Stimulated activated effector memory CD8-positive, alpha-beta T cell treated with anti-CD3 and anti-CD28 coated beads, Interleukin-12 subunit alpha, Interleukin-12 subunit beta, amount 100 ng/mL, for 72 hours (primary cell): ENCODE results near the gene TAGAP.

Source experiments
- ATAC-seq: fragments of 150-1000 bp; cut with Tn5 transposase; 2 replicates; pipeline ENCODE4 v1.10.0; 2021
- DNase-seq, 2 donors: peaks; one replicate each; pipeline ENCODE4 v3.0.0; 2021 to 2022; ENCODE audit warnings: low spot score in 2 of 2
- H3K27ac Mint-ChIP-seq: one replicate; pipeline ENCODE4 v1.8.0; 2022; ENCODE audit warnings: mild to moderate bottlenecking, mixed read lengths
- H3K36me3 Mint-ChIP-seq: one replicate; pipeline ENCODE4 v1.8.0; 2022; ENCODE audit warnings: mild to moderate bottlenecking, mixed read lengths
- H3K4me1 Mint-ChIP-seq: one replicate; pipeline ENCODE4 v1.8.0; 2022; ENCODE audit warnings: mixed read lengths
- H3K4me3 Mint-ChIP-seq: one replicate; pipeline ENCODE4 v1.8.0; 2022; ENCODE audit warnings: mild to moderate bottlenecking, mixed read lengths
- H3K9me3 Mint-ChIP-seq: one replicate; pipeline ENCODE4 v1.8.0; 2022; ENCODE audit warnings: mixed read lengths

The TAGAP gene

GRCh38 chr6:159044899-159045727, at the start of gene TAGAP:
Gene TAGAP (minus strand): TSS chr6:159044991. CDS start chr6:159044146, 845 bp downstream.
- no peaks in the 10 kb centered on the region for H3K9me3 Mint-ChIP-seq
- peak in 1 of 2 donors; percentile 88 for DNase-seq
- H3K4me3 Mint-ChIP-seq: peak within 1 kb of the TSS; percentile 84
- H3K36me3 Mint-ChIP-seq: peaks cover 54% of the 10 kb centered on the region
- H3K4me1 Mint-ChIP-seq: peaks cover 49% of the 10 kb centered on the region
- ATAC-seq: peak; percentile 91
- peak within 1 kb of the TSS; percentile 98 for H3K27ac Mint-ChIP-seq

- ATAC-seq (no peak), DNase-seq (no peak)
- Mint-ChIP-seq H3K9me3 (no peaks in the 10 kb centered on the region), H3K36me3 (peaks cover 8% of the 10 kb centered on the region), H3K27ac (peak overlapping the region; percentile 75), H3K4me3 (peak overlapping the region; percentile 57), H3K4me1 (peaks cover 66% of the 10 kb centered on the region)
Measured at GRCh38 chr6:159093609-159094443, 49.0 kb upstream of the TAGAP start.

- Mint-ChIP-seq H3K9me3 (no peaks in the 10 kb centered on the region), H3K4me1 (peaks cover 55% of the 10 kb centered on the region), H3K36me3 (no peaks in the 10 kb centered on the region), H3K4me3 (no peak overlapping the region), H3K27ac (no peak overlapping the region)
- no peak for DNase-seq
- ATAC-seq: no peak
Measured at GRCh38 chr6:159092631-159093030, 47.8 kb upstream of the TAGAP start.

GRCh38 chr6:159090530-159091480, 46.0 kb upstream of the TAGAP start:
- ATAC-seq (no peak), DNase-seq (no peak)
- H3K36me3 Mint-ChIP-seq: no peaks in the 10 kb centered on the region
- no peaks in the 10 kb centered on the region for H3K9me3 Mint-ChIP-seq
- peaks cover 41% of the 10 kb centered on the region for H3K4me1 Mint-ChIP-seq
- no peak overlapping the region for H3K4me3 Mint-ChIP-seq
- H3K27ac Mint-ChIP-seq: no peak overlapping the region

GRCh38 chr6:159089909-159090308, 45.1 kb upstream of the TAGAP start:
- Mint-ChIP-seq H3K4me1 (peaks cover 37% of the 10 kb centered on the region), H3K4me3 (no peak overlapping the region), H3K36me3 (no peaks in the 10 kb centered on the region), H3K27ac (no peak overlapping the region), H3K9me3 (no peaks in the 10 kb centered on the region)
- DNase-seq (no peak), ATAC-seq (peak; percentile 81)

GRCh38 chr6:159089443-159089842, 44.7 kb upstream of the TAGAP start:
- Mint-ChIP-seq H3K4me1 (peaks cover 32% of the 10 kb centered on the region), H3K36me3 (no peaks in the 10 kb centered on the region), H3K27ac (no peak overlapping the region), H3K4me3 (no peak overlapping the region), H3K9me3 (no peaks in the 10 kb centered on the region)
- ATAC-seq (no peak), DNase-seq (no peak)

- Mint-ChIP-seq H3K4me3 (no peak overlapping the region), H3K36me3 (no peaks in the 10 kb centered on the region), H3K27ac (peak overlapping the region; percentile 52), H3K9me3 (no peaks in the 10 kb centered on the region), H3K4me1 (peaks cover 21% of the 10 kb centered on the region)
- ATAC-seq (peak; percentile 66), DNase-seq (peak in 1 of 2 donors; percentile 50)
Measured at GRCh38 chr6:159086033-159086618, 41.3 kb upstream of the TAGAP start.

- DNase-seq: peak in 1 of 2 donors; percentile 40
- H3K27ac Mint-ChIP-seq: peak overlapping the region; percentile 52
- no peaks in the 10 kb centered on the region for H3K9me3 Mint-ChIP-seq
- H3K4me1 Mint-ChIP-seq: peaks cover 17% of the 10 kb centered on the region
- H3K36me3 Mint-ChIP-seq: no peaks in the 10 kb centered on the region
- ATAC-seq: no peak
- H3K4me3 Mint-ChIP-seq: no peak overlapping the region
Measured at GRCh38 chr6:159085396-159085895, 40.7 kb upstream of the TAGAP start.

- no peak for DNase-seq
- Mint-ChIP-seq H3K4me1 (peaks cover 20% of the 10 kb centered on the region), H3K4me3 (no peak overlapping the region), H3K27ac (no peak overlapping the region), H3K36me3 (no peaks in the 10 kb centered on the region), H3K9me3 (no peaks in the 10 kb centered on the region)
- peak; percentile 52 for ATAC-seq
Measured at GRCh38 chr6:159084493-159085091, 39.8 kb upstream of the TAGAP start.

- Mint-ChIP-seq H3K27ac (no peak overlapping the region), H3K4me1 (peaks cover 30% of the 10 kb centered on the region), H3K9me3 (no peaks in the 10 kb centered on the region), H3K4me3 (no peak overlapping the region), H3K36me3 (no peaks in the 10 kb centered on the region)
- DNase-seq (no peak), ATAC-seq (no peak)
Measured at GRCh38 chr6:159083146-159083545, 38.4 kb upstream of the TAGAP start.

GRCh38 chr6:159082039-159082815, 37.4 kb upstream of the TAGAP start:
- peaks cover 39% of the 10 kb centered on the region for H3K4me1 Mint-ChIP-seq
- no peaks in the 10 kb centered on the region for H3K9me3 Mint-ChIP-seq
- DNase-seq (peak in 1 of 2 donors; percentile 2), ATAC-seq (no peak)
- peaks cover 3% of the 10 kb centered on the region for H3K36me3 Mint-ChIP-seq
- no peak overlapping the region for H3K27ac Mint-ChIP-seq
- H3K4me3 Mint-ChIP-seq: no peak overlapping the region

GRCh38 chr6:159080217-159080976, 35.6 kb upstream of the TAGAP start:
- Mint-ChIP-seq H3K4me3 (no peak overlapping the region), H3K36me3 (peaks cover 5% of the 10 kb centered on the region), H3K27ac (peak overlapping the region; percentile 67), H3K9me3 (no peaks in the 10 kb centered on the region), H3K4me1 (peaks cover 53% of the 10 kb centered on the region)
- DNase-seq (peak in 1 of 2 donors; percentile 49), ATAC-seq (peak; percentile 88)

- Mint-ChIP-seq H3K36me3 (peaks cover 5% of the 10 kb centered on the region), H3K4me1 (peaks cover 58% of the 10 kb centered on the region), H3K27ac (no peak overlapping the region), H3K9me3 (no peaks in the 10 kb centered on the region), H3K4me3 (no peak overlapping the region)
- DNase-seq (peak in 1 of 2 donors; percentile 28), ATAC-seq (no peak)
Measured at GRCh38 chr6:159079367-159079766, 34.6 kb upstream of the TAGAP start.
